Right renal cortex interstitium (tissue), 3 donors: ENCODE data around the gene PPP4R1. TPM values are rescaled to one million over a fixed set of nuclear protein-coding genes. Genes with fewer than 3 reads are reported as not detected.
"Not testable (repeated sequence)": the region's sequence is repeated elsewhere in the genome, so short reads cannot be mapped to it uniquely, and the experiment has no call there.

Experiments
- DNase-seq, 3 donors: peaks; one replicate each; pipeline ENCODE4 v3.0.0-alpha.2; 2013; ENCODE audit warnings: low read depth in 3 of 3, low spot score in 2 of 3
- polyA plus RNA-seq, 3 donors: library from polyadenylated mRNA; unstranded; fragments of 120-200 nt; gene quantifications; one replicate each; pipeline ENCODE4 v1.2.1, GENCODE V29; 2013; ENCODE audit not compliant: insufficient read length in 3 of 3

Gene PPP4R1
- polyA plus RNA-seq, 3 donors = 88.7 to 99.6 (median 92.6) TPM

DNA sequence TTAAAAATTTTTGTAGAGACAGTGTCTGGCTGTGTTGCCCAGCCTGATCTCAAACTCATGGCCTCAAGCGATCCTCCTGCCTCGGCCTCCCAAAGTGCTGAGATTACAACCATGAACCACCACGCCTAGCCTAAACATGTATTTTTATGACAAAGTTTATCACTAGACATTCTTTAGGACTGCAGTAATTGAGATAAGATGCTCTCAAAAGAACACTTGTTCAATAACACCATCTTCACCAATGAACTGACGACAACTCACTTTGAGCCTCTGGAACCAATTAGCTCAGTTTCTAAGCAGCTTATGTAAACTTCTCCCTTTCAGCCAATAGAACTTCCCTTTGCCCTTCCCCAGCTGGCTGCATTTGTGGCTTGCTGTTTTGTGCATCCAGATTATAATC is 15.3 kb upstream of the PPP4R1 start:
- DNase-seq = no peak

DNA sequence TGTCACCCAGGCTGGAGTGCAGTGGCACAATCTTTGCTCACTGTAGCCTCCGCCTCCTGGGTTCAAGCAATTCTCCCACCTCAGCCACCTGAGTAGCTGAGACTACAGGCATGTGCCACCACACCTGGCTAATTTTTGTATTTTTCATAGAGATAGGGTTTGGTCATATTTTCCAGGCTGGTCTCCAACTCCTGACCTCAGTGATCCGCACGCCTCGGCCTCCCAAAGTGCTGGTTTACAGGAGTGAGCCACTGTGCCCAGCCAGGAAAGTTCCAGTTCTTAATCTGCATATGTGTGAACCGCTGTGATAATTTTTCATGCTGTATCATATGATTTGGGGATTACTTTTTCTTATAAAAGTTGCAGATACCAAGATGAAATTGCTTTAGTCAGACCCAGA is 14.6 kb upstream of the PPP4R1 start:
- DNase-seq = no peak

DNA sequence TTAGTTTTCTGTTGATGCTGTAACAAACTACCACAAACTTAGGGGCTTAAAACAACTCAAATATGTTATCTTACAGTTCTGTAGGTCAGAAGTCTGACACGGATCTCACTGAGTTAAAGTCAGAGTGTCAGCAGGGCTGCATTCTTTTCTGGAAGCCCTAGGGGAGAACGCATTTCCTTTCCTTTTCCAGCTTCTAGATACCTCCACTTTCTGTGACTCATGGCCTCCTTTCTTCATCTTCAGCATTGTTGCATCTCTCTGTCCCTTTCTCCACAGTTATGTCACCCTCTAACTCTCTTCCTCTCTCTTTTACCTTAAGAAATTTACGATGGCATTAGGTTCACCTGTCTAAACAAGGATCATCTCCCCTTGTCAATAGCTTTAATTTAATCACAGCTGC is 13.3 kb upstream of the PPP4R1 start:
- no peak for DNase-seq

- DNase-seq = no peak
Observed at GRCh38 chr18:9619990-9620389, 5.6 kb upstream of the PPP4R1 start.

- DNase-seq = no peak
Observed at GRCh38 chr18:9619545-9619944, 5.2 kb upstream of the PPP4R1 start.

- no peak for DNase-seq
Observed at GRCh38 chr18:9619056-9619455, 4.7 kb upstream of the PPP4R1 start.

GRCh38 chr18:9617006-9617542 is 2.7 kb upstream of the PPP4R1 start:
- no peak for DNase-seq

- no peak for DNase-seq
Observed at GRCh38 chr18:9616049-9616448, 1.7 kb upstream of the PPP4R1 start.

- DNase-seq = no peak
Observed at GRCh38 chr18:9615280-9615797, 980 bp upstream of the PPP4R1 start.

- no peak for DNase-seq
Observed at GRCh38 chr18:9613550-9614400, 584 bp downstream of the PPP4R1 start.

GRCh38 chr18:9612977-9613376 is 1.4 kb downstream of the PPP4R1 start:
- DNase-seq = no peak

- no peak for DNase-seq
Observed at GRCh38 chr18:9612215-9612830, 2.0 kb downstream of the PPP4R1 start.

DNA sequence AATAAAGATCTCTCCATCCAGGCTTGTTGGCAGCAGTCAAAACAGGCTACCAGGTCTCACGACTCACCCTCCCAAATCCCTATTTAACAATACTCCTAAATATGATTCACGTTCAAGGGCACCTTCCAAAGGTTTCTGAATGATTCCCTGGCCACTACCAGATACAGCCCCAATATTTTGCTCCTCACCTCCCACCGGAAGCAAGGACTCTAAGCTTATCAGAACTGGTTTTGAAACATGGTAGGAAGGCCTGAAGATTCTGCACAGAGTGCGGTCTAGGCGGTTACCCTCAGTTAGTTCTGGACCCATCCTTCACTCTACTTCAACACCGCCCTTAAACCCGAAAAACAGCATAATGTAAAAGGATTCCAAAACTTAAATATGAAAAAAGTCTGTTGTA is 5.2 kb downstream of the PPP4R1 start:
- no peak for DNase-seq

- DNase-seq = no peak
Observed at GRCh38 chr18:9608728-9609127, 5.6 kb downstream of the PPP4R1 start.

DNA sequence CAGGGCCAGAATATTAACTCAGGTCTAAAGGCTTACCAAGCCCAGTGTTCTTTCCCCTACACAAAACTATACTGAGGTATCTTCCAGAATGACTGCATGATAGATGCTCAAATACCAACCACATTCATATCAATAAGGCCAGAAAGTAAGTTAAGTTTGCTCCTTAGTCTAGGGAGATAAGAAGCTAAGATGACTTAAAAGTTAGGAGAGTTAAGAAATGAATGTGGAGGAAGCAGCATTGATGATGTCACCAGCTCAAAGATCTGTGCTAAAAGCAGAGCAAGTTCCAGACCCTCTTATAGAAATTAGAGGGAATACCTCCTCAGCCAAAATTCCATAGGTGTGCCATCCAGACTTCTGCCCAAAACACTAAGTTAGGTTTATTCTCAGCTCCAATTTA is 6.1 kb downstream of the PPP4R1 start:
- DNase-seq = no peak

DNA sequence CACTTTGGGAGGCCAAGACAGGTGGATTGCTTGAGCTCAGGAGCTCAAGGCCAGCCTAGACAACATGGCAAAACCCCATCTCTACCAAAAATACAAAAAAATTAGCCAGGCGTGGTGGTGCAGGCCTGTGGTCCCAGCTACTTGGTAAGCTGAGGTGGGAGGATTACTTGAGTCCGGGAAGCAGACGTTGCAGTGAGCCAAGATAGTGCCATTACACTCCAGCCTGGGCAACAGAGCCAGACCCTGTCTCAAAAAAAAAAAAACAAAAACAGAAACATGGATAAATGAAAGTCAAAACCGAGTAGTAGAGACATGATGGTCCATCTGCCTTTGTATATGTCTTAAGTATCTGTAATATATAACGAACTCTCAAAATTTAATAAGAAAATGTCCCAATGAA is 7.2 kb downstream of the PPP4R1 start:
- DNase-seq = not testable (repeated sequence)

- DNase-seq = no peak
Observed at GRCh38 chr18:9606039-9606438, 8.3 kb downstream of the PPP4R1 start.

DNA sequence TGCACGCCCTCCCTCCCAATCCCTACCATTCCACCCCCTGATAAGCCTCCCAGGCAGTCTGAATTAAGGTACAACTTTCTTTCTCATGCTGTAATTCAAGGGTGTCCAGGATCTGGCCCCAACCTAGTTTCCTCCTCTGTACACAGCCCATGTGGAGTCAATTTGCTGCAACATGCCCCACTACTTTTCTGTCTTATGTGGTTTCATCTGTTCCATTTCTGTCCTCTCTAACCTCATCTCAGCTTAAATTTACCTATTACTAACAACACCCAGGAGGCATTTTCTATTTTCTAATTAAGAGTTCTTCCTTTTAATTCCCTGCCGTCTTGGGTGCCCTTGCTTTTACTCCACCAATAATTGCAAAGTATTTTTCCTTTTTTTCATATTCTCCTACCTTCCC is 10.0 kb downstream of the PPP4R1 start:
- no peak for DNase-seq

DNA sequence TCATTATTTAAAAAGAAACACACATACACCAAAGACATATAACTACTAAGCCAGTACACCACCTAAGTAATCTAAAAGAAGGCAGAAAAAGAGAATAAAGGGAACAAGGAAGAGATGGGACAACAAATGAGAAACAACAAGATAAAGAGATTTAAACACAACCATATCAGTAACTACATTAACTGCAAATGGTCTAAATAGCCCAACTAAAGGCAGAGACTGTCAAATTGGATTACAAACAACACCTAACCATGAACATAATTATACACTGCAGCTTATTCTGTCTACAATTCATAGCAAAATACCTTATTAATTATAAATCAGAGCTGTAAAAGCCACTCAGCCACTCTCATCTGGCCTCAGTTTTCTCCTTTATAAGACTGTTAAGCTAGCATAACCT is 15.0 kb downstream of the PPP4R1 start:
- DNase-seq = no peak

DNA sequence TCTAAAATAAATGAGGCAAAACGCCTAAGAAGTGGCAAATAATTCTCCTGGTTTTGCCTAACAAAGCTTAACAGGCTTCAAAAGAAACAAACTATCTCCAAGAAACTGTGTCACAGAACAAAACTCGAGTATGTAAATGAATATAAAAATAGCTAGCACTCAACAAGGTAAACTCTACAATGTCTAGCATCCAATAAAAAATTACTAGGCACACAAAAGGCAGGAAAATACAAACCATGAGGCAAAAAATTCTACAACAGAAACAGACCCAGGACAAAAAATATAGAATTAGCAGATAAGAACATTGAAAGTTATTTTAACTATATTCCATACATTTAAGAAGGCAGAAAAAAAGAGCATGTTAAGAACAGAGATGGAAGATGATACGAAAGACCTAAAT is 16.8 kb downstream of the PPP4R1 start:
- DNase-seq = no peak

DNA sequence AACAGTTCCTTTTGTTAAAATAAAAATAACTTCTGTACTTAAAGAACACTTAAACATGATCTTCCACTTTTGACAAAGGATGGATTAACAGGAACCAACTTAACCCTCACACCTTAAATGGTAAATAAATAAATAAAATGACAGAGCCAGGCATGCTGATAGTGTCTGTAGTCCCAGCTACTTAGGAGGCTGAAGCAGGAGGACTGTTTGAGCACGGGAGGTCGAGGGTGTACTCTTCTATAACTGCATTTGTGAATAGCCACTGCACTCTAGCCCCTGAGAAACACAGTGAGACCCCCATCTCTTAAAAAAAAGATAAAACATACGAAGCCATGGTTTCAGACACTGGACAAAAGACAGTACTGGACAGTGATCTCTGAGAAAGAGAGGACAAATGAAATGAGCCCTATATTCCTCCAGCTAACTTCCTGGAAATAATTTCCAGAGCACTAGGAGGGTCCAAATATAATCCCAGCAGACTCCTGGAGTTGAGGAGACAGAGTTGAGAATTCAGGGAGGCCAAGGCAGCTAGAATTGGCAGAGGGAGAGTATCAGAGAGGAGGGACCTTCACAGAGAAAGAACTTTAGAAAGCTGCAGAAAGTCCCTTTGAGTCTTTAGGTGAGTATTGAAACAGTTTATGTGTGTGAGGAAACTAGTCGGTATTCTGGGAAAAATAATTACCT is 17.4 kb downstream of the PPP4R1 start:
- no peak for DNase-seq
